Vagina (tissue), 2 donors: ENCODE measurements around the gene EMILIN3. TPM values are rescaled to one million over a fixed set of nuclear protein-coding genes. Genes with fewer than 3 reads are reported as not detected.

Experiments used
- DNase-seq, 2 donors: peaks; one replicate each; pipeline ENCODE4 v3.0.0-alpha.2; 2017; ENCODE audit errors: extremely low spot score in 2 of 2
- H3K27ac ChIP-seq: fragments of 200-600 bp; sonication (generic); one replicate; pipeline ENCODE4 v1.5.1; 2019
- H3K27me3 ChIP-seq: fragments of 200-600 bp; sonication (generic); one replicate; pipeline ENCODE4 v1.5.1; 2019
- H3K36me3 ChIP-seq, 2 donors: fragments of 200-600 bp; sonication (generic); one replicate each; pipeline ENCODE4 v1.5.1; 2017 to 2019
- H3K4me1 ChIP-seq: fragments of 200-600 bp; sonication (generic); one replicate; pipeline ENCODE4 v1.5.1; 2019
- H3K4me3 ChIP-seq, 2 donors: fragments of 200-600 bp; sonication (generic); 1 replicate in 1 of 2; 2 replicates in 1 of 2; pipeline ENCODE4 v1.5.1; 2016 to 2019
- H3K9me3 ChIP-seq: fragments of 200-600 bp; sonication (generic); one replicate; pipeline ENCODE4 v1.5.1; 2019
- POLR2A ChIP-seq, 2 donors: fragments of 450-650 bp; IDR thresholded peaks; one replicate each; pipeline ENCODE4 v1.6.1; 2017; ENCODE audit warnings: antibody characterized with exemption in 2 of 2, mild to moderate bottlenecking in 2 of 2, moderate library complexity in 2 of 2
- POLR2AphosphoS5 ChIP-seq, 2 donors: sonication (generic); formaldehyde crosslinking; IDR thresholded peaks; one replicate each; pipeline ENCODE4 v1.9.0; 2017; ENCODE audit warnings: antibody characterized with exemption in 2 of 2, mild to moderate bottlenecking in 2 of 2, low read depth in 1 of 2; ENCODE audit not compliant: insufficient read depth in 1 of 2
- intact Hi-C: fragments of 100-400 bp; cut with DNase I; formaldehyde crosslinking; loops from one replicate; pipeline ENCODE4 v1.15.1; 2023
- total RNA-seq: library from RNA; depleted of rRNA; stranded (reverse); fragments of >200 nt; gene quantifications from one replicate; pipeline ENCODE4 v1.2.3, GENCODE V29; 2016
- TF ChIP-seq, protein P1 (sequence below), 3 experiments: fragments of 450-650 bp in 2 of 3; fragments of 200-600 bp in 1 of 3; sonication (generic) in 1 of 3; IDR thresholded peaks; one replicate each; pipeline ENCODE4 v1.5.1; 2017 to 2019; ENCODE audit warnings: antibody characterized with exemption in 3 of 3, mild to moderate bottlenecking in 2 of 3, moderate library complexity in 2 of 3

The EMILIN3 gene
- total RNA-seq, 1 donor from 2014 or later: 5.6 TPM

DNA sequence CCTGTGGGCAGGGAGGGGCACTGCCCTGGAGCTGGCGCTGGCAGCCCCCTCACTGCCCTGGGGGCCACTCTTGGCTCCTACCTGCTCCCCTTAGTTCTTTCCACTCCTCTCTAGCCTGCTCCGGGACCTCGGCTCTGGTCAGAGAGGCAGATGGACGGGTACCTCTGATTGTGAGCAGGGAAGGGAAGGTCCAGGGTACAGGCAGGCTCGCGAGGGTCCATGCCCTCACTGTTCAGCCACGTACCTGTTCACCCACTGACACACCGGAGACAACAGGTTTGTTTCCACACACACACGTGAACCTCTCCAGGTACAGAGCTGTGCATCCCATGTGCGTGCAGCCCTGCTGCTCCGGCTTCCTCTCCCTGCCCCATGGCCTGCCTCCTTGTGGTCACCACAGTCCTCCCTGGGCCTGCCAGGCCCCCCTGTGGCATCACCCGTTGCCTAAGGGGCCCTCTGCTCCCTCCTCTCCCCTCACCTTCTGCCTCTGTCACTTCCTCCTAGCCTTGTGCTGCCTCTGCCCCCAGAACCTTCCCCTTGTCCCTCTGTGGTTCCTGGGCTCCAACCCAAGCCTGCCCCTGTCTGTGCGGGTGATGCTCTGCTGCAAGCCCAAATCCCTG is 2.3 kb downstream of the EMILIN3 start:
- H3K9me3 ChIP-seq: no peaks in the 10 kb centered on the region
- no peak overlapping the region for H3K4me3 ChIP-seq
- H3K27me3 ChIP-seq: no peaks in the 10 kb centered on the region
- no peak for DNase-seq
- no peak for TF ChIP-seq POLR2A (IDR thresholded peaks at IDR 0.05)
- no peak for TF ChIP-seq POLR2AphosphoS5 (IDR thresholded peaks at IDR 0.05; ENCODE audit: insufficient read depth in 1 of 2, low read depth in 1 of 2)
- TF ChIP-seq, protein P1, sequence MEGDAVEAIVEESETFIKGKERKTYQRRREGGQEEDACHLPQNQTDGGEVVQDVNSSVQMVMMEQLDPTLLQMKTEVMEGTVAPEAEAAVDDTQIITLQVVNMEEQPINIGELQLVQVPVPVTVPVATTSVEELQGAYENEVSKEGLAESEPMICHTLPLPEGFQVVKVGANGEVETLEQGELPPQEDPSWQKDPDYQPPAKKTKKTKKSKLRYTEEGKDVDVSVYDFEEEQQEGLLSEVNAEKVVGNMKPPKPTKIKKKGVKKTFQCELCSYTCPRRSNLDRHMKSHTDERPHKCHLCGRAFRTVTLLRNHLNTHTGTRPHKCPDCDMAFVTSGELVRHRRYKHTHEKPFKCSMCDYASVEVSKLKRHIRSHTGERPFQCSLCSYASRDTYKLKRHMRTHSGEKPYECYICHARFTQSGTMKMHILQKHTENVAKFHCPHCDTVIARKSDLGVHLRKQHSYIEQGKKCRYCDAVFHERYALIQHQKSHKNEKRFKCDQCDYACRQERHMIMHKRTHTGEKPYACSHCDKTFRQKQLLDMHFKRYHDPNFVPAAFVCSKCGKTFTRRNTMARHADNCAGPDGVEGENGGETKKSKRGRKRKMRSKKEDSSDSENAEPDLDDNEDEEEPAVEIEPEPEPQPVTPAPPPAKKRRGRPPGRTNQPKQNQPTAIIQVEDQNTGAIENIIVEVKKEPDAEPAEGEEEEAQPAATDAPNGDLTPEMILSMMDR (IDR thresholded peaks at IDR 0.05): no peak
- intact Hi-C loops: no loop called here
- H3K36me3 ChIP-seq: no peaks in the 10 kb centered on the region
- H3K4me1 ChIP-seq: peaks cover 6% of the 10 kb centered on the region
- H3K27ac ChIP-seq: no peak overlapping the region

DNA sequence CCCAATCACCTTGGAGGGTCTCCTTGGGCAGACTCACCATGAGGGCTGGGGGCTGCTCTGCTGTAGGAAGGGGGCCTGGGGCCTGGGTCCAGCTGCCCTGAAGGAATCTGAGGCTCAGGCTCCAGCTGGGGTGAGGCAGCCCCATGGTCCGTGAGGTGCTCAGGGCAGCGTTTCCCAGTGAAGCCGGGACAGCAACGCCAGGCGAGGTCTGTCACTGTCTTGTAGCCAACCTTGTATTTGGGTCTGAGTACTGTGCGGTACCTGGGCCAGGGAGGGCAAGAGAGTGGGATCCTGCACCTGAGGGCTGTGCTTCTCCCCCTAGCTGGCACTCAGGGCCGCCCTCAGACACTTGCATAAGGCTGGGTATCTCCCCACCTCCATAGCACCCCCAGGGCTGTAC is 3.0 kb downstream of the EMILIN3 start:
- Histone ChIP-seq H3K36me3 (no peaks in the 10 kb centered on the region), H3K4me1 (peaks cover 6% of the 10 kb centered on the region), H3K27ac (no peak overlapping the region), H3K27me3 (no peaks in the 10 kb centered on the region), H3K4me3 (no peak overlapping the region), H3K9me3 (no peaks in the 10 kb centered on the region)
- DNase-seq: no peak
- TF ChIP-seq POLR2A (IDR thresholded peaks at IDR 0.05) (no peak), POLR2AphosphoS5 (IDR thresholded peaks at IDR 0.05; ENCODE audit: insufficient read depth in 1 of 2, low read depth in 1 of 2) (no peak)
- TF ChIP-seq, protein P1 (IDR thresholded peaks at IDR 0.05): no peak
- intact Hi-C loops: no loop called here

DNA sequence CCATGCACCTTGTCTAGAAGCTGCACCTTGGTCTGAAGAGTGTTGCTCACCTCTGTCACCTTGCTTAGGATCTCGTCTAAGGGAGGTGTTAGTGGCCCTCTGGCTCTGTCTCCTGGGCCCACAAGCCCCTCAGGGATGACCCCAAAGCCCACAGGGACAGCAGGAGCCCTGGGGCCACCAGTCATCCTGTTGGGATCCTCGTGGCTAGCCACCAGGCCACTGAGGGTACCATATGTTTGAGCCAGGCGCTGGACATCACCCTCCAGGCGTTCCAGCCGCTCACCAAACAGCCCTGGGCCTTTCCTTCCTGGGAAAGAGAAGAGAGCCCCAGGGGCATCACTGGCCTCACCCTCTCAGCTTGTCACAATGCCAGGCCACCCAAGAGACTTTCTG is 3.9 kb downstream of the EMILIN3 start:
- H3K27ac ChIP-seq: no peak overlapping the region
- peaks cover 6% of the 10 kb centered on the region for H3K4me1 ChIP-seq
- TF ChIP-seq, protein P1 (IDR thresholded peaks at IDR 0.05): no peak
- no peak for TF ChIP-seq POLR2AphosphoS5 (IDR thresholded peaks at IDR 0.05; ENCODE audit: insufficient read depth in 1 of 2, low read depth in 1 of 2)
- no peak for TF ChIP-seq POLR2A (IDR thresholded peaks at IDR 0.05)
- no peak overlapping the region for H3K4me3 ChIP-seq
- intact Hi-C loops: no loop called here
- no peaks in the 10 kb centered on the region for H3K36me3 ChIP-seq
- no peaks in the 10 kb centered on the region for H3K9me3 ChIP-seq
- H3K27me3 ChIP-seq: no peaks in the 10 kb centered on the region
- DNase-seq: no peak

DNA sequence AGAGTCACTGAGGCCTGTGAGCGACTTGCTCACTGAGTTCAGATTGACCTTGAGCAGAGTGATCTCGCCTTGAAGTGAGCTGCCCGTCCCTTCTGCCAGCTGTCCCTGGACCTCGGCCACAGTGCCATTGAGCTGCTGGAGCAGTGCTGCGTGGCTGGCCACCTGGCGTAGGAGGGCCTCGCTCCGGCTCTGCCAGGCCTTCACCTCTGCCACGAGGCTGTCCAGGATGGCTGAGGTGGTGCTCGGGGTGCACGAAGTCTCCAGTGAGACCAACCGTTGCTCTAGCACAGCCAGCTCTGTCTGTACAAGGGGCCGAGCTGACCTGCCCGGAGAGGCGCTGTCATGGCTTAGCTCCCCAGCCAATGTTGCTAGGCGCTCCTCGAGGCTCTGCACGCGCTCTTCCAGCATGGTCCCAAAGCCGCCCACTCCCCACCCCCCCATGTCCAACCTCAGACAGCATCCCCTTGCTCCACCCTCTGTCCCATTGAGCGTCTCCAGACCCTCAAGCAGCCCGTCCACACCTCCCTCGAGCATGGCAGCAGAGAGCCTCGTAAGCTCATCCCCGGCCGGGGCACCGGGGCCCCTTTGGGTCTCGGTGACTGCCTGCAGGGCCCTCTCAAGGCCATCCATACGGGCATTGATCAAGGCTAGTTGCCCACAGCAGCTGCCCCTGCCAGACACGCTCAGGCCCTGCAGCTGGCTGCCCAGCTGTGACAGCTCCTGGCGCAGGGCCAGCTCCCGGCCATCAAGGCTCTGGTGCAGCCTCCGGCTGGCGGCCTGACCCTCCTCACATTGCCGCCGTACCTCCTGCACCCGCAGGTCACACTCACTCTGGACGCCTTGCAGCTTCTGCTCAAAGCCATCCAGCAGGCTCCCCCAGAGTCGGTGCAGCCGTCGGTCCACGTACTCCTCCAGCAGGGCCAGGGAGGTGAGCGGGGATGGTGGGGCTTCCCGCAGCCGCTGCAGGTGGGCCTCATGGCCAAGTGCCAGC is 4.6 kb downstream of the EMILIN3 start:
- Histone ChIP-seq H3K27ac (no peak overlapping the region), H3K4me3 (no peak overlapping the region), H3K4me1 (peaks cover 6% of the 10 kb centered on the region), H3K9me3 (no peaks in the 10 kb centered on the region), H3K27me3 (no peaks in the 10 kb centered on the region), H3K36me3 (no peaks in the 10 kb centered on the region)
- no peak for TF ChIP-seq POLR2AphosphoS5 (IDR thresholded peaks at IDR 0.05; ENCODE audit: insufficient read depth in 1 of 2, low read depth in 1 of 2)
- no peak for DNase-seq
- intact Hi-C loops: no loop called here

DNA sequence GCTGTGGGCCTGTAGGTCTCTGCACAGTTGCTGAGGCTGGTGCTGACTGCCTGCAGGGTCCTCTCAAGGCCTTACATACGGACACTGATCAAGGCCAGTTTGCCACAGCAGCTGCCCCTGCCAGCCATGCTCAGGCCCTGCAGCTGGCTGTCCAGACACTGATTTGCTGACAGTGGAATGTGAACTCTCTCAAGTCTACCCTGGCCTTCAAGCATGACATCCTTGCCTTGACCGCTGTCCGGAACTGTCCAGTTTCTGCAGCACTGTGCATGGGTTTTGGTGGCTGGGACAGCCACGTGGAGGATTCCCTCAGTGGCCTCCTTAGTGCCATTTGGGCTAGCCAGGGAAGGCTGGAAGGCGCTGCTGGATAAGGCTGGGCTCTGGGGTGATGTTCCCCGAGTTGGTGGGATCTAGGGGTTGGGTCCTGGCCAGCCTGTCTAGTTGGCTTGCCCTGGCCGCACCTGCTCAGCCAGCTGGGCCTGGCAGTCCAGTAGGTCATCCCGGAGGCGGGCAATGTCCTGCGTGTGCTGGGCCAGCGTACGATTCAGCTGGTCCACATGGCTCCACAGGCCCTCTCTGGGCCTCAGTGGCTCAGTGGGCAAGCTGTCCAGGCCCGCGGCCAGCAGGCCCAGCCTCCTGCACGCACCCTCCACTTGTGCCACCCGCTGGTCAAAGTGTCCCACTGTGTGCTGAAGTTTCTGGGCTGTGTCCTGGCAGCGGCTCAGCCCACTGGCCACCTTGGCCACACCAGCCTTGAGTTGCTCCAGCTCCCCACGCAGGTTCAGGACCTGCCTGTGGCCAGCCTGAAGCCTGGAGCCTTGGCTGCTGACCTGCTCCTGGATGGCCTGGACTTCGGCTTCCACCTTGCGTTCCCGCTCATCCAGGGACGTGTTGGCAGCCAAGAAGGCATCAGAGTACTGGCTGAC is 5.5 kb downstream of the EMILIN3 start:
- H3K36me3 ChIP-seq: no peaks in the 10 kb centered on the region
- no peak overlapping the region for H3K27ac ChIP-seq
- H3K27me3 ChIP-seq: no peaks in the 10 kb centered on the region
- no peak overlapping the region for H3K4me3 ChIP-seq
- intact Hi-C loops: no loop called here
- peaks cover 5% of the 10 kb centered on the region for H3K4me1 ChIP-seq
- no peak for DNase-seq
- no peaks in the 10 kb centered on the region for H3K9me3 ChIP-seq
- no peak for TF ChIP-seq POLR2A (IDR thresholded peaks at IDR 0.05)
- TF ChIP-seq, protein P1 (IDR thresholded peaks at IDR 0.05): no peak
- no peak for TF ChIP-seq POLR2AphosphoS5 (IDR thresholded peaks at IDR 0.05; ENCODE audit: insufficient read depth in 1 of 2, low read depth in 1 of 2)
